ENCODE data around the gene PCGF3.
"Not testable (repeated sequence)": the region's sequence is repeated elsewhere in the genome, so short reads cannot be mapped to it uniquely, and the experiment has no call there.

The PCGF3 gene

DNA sequence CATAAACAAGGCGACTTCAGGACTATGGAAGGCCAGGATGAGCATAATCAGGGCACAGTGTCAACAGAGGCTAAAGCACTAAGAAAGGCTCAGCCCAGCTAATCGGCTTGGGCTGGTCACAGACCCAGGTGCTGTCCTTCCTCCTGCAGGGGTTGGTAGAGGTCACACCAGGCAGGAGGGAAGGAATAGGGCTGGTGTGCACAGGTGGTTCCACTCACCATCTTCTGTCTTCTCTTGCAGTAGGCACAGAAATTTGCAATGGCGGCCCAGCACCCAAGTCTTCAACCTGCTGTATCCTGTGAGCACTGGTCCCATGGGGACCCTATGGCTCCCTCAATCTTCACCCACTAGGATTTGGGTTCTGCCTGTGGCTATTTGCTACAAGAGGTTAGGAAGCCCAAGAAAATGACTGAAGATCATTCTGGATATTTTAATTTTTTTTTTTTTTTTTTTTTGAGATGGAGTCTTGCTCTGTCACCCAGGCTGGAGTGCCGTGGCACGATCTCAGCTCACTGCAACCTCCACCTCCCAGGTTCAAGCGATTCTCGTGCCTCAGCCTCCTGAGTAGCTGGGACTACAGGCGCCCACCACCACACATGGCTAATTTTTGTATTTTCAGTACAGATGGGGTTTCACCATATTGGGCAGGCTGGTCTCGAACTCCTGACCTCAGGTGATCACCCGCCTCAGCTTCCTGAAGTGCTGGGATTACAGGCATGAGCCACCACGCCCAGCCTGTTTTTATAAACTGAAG, 35.6 kb upstream of the PCGF3 start:
- not testable (repeated sequence) for DNase-seq

DNA sequence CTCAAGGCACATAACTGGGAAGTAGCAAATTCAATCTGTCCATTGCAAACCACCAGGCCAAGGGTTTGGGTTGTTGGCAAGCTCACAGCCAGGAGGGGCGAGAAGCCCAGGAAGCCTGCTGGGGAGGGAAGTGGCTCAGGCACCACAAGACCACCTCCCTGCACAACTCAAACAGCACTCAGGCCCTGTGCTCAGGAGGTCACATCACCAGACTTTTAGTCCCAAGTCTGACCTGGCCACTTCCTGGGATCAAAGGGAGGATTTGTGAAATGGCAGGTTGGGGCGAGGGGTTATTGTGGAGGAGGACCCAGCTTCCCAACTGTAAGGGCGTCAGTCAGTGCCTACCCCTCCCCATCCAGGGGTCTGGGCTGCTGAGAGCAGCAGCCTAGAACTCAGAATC, 33.9 kb upstream of the PCGF3 start:
- no peak for DNase-seq

DNA sequence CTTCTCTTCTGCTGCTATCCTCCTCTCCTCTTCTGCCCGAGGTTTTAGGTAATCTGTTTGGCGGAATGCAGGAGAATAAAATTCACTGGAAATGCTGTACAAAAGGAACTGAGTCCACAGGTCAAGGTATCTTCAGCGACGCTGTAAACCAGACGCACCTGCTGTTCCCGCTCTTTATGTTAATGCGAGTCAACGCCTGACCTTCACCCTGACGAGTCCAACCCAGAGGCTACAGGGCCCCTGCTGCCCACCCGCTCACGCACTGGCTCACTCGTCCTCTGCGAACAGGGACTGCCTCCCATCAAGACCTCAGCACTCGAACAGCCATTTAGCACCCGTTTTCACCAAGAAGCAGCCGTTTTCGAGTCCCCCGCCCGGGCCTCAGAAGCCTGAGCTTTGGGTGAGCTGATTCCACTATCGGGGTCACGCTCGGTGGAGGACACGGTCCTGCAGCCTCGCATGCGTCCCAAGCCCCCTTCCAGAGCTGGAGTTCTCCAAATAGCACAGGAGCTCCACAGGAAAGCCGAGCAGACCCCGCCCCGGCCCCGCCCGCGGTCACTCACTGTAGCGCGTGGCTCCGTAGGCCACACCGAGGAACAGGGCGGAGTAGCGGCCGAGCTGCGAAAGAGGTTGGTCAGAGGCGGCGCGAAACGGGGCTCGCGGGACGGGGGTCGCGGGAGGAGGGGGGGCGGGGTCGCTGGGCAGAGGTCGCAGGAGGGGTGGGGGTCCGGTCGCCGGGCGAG, 32.1 kb upstream of the PCGF3 start:
- no peak for DNase-seq

DNA sequence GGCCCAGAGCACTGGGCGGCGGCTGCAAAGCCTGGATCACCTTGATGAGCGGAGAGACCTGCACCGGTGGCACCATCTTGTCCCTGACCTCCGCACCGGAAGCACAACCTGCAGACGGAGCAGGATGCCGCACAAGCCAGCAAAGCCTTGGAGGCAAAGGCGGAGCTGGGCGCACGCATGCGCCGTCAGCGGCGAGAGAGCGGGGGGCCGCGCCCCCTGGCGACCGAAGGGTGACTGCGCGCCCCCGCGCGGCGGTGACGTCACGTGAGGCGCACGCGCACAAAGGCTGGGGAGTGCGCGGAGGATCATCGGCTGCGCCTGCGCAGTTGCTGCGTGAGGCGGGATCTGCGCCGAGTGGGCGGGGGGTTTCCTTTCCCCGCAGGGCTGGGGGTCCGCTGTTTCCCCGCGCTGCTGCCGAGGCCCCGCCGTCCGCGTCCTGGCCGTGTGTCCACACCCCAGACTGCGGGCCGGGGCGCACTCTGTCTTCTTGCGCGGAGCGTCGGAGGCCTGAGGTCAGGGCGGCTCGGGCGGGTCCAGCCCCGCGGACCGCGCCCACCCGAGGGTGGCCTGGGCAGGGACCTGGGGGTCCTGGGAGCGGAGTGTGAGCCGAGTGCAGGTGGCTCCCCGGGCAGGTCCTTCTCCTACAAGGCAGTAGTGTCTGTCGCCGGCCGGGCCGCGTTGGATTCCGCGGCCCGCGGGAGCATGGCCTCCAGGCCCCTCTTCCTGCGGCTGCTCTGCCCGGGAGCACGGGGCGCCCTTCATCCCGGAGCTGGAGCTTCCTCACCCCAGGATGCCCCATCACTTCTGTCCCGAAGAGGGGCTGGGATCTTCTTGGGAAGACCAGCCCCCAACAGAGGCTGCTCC, 31.2 kb upstream of the PCGF3 start, which contains the start of the genes ATP5ME and MYL5:
TSS of gene ATP5ME (minus strand) at position 105 of the 864 bp plus-strand sequence. CDS start at position 76, 29 bp downstream.
TSS of gene MYL5 (plus strand) at position 371 of the 864 bp plus-strand sequence. CDS start 3,485 bp downstream, outside the sequence.
- peak; percentile 97 to 98 for DNase-seq

DNA sequence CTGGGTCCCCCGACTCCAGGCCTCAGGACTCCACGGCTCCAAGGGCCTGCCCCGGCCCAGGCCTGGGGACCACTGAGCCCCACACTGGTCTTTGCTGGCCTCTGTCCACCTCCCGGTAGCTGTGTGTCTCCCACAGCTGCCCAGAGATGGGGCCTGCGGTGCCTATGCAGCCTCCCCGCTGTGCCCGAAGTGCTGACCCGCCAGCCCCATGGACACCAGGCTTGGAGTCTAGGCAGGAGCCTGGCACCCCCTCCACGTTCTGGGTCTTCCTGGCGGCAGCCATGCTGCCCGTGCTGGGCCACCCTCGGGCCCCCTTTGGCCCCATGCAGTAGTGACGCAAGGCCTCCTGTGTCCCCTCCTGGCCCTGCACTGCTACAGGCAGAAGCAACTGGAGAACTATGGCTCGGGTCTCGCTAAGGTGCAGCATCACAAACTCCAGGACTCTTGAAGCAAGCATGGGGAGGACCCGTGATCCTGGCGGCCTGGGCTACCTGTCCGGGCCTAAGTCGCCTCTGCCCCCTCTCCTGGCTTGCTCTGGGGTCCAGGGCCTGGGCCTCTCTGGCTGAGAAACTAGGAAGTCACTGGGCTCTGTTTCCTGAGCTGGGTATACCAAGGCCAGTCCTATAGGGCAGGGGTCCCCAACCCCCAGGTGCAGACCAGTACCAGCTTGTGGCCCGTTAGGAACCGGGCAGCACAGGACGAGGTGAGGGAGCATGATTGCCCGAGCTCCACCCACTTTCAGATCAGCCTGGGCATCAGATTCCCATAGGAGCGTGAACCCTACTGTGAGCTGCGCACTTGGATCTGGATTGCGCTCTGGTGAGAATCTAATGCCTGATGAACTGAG, 30.4 kb upstream of the PCGF3 start:
- DNase-seq = no peak

DNA sequence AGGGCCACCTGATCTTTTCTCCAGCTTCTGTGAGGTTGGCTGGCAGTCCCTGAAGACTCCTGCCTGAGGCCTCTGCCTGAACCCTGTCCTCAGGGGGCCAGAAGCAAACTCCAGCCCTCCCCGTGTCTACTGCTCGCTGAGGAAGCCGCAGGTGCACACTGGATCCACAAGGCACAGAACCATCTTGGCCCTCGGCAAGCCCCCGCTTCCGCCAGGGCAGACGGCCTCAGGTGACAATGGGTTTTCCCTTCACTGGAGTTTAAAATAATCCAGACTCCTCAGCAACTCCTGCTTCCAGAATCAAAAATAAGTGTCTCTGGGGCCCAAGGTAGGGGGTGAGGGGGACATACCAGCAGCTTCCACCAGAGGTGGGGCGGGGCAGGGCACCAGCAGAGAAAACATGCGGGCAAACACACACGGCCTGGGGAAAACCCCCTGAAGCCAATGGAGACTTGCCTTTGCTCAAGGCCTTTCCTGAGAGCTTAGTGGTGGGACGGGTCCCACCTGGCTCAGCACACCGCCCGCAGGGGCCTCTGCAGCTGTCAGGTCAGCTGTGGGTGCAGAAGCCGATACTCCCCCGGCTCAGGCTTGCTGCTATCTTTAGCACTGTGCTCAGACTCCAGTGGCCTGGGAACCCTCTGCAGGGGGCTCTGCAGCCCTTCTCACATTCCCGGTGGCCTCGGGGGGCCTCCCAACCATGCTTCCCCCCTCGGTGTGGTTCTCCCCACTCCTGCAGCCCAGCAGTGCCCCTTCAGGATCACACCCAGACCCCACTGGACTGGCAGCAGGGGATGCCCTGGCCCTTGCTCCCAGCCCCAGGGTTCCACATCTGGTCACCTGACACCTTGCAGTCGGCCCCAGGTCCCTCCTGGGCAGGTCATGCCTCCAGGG, 29.4 kb upstream of the PCGF3 start:
- DNase-seq = no peak

DNA sequence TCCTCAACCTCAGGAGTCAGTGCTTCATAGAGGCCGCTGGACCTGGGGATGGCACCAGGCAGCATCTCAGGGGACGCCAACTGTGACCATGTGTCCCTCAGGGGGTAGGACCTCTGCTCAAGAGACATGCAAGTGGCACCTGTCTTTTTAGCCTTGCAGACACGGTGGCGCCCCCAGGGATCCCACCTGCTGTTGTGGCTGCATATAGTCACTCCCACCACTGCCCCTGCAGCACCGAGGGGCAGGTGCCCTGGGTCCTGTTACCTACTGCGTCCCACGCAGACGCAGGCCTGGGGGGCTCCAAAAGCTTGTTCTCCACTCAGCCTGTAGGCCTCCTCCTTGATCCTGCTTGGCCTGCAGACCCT, 28.8 kb upstream of the PCGF3 start:
- no peak for DNase-seq

DNA sequence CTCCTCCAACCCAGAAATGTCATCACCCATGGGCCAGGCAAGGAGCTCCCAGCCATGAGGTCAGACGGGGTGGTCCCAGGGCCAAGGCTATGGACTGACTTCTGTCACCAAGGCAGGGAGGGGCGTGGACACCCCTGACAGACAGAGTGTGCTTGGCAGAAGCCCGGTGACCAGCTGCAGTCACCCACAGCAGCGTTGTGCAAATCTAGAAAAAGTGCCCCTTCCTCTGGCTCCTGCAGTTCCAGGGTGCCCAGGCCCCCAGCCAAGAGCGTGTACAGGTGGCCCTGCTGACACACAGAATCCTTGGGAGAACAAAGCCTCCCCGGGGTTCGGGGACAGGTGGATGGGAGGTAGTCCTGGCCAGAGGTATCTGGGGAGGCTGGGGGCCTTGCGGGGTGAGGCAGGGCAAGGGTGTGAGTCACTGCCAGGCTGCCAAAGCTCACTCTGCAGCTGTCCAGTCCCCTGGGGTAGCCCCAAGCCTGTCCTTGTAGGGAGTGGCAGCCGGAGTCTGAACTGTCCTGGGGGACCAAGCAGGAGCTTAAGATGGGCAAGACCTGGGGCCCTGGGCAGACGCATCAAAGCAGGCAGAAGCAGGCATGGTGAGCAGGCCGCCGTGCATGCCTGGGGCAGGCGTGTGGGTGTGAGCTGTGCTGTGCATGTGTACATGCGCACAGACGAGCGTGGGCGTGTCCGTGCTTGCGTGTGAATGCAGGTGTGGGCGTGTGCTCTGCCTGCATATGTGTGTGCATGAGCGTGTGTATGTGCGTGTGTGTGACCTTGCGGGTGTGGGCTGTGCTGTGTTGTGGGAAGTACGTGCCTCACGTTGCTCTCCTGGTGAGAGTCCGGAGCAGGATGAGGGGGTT, 28.0 kb upstream of the PCGF3 start:
- peak in 1 of 2 donors; percentile 45 for DNase-seq

DNA sequence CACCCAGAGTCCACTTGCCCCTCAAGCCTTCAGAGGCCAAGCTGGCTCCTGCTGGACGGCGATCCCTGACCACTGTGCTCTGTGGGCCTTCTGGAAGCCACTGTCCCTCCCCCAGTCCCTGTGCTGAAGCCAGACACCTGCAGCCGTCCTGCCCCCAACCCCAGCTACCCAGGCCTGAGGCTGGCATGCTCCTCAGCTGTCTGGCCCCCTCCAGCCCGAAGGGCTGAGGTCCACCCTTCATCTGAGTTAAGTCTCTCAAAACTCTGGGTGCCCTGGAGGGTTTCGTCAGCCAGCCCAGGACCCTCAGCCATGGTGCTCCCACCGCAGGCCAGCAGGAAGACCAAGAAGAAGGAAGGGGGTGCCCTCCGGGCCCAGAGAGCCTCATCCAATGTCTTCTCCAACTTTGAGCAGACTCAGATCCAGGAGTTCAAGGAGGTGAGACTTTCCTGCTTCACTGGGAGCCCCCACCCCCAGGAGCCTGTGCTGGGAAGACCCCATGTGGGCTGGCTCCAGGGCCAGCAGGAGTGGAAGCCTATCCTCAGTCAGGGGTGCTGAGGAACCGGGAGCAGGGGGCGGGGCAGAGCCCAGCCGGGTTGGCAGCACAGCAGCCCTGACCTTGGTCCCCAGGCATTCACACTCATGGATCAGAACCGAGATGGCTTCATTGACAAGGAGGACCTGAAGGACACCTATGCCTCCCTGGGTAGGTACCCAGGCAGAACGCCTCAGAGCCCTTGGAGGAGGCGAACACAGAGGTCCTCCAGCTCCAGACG, 27.1 kb upstream of the PCGF3 start:
- no peak for DNase-seq

DNA sequence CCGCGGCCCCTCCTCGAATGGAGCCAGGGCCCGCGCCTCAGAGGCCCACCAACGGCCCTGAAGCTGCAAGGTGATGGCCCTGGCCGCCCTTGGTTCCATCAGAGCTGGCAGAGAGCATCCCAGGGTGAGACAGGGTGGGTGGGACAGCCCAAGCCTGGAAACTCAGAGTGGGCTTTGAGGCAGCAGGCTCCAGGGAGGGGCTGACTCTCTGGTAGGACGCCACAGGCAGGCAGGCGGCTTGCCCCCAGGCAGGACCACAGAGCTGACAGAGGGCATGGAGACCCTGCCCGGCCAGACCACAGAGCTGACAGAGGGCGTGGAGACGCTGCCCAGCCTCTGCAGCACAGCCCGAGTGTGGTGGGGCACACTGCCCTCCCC, 26.5 kb upstream of the PCGF3 start:
- no peak for DNase-seq

DNA sequence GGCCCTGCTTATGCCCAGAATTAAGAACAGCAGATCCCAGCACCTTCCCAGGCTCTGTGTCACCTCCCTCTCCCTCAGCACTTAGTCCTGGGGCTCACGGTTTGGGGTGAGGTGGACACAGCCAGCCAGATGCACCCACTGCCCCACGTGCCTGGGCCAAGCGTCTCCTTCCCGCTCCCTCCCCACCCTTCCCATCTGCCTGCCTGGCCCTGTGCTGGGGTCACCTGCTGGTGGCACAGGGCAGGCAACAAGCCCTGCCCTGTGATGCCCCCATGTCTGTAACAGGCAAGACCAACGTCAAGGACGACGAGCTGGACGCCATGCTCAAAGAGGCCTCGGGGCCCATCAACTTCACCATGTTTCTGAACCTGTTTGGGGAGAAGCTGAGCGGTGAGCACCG, 26.0 kb upstream of the PCGF3 start:
- no peak for DNase-seq

DNA sequence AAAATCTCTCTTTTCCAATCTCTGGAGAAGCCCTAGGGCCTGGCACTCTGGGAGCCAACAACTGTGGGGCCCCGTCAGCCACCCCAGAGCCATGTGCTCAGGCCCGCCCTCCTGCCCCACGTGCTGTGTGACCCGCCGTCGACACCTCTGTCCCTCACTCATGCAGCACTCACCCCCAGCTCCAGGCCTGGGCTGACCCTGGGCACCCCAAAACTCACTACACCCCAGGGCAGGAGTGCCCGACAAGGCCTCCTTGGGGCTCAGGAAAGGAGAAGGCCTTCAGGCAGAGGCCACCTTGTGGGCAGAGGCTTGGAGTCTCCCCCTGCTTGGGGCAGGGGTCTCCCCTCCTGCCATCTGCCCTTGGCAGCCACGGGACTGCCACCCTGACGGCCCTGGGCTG, 25.5 kb upstream of the PCGF3 start:
- DNase-seq = no peak

DNA sequence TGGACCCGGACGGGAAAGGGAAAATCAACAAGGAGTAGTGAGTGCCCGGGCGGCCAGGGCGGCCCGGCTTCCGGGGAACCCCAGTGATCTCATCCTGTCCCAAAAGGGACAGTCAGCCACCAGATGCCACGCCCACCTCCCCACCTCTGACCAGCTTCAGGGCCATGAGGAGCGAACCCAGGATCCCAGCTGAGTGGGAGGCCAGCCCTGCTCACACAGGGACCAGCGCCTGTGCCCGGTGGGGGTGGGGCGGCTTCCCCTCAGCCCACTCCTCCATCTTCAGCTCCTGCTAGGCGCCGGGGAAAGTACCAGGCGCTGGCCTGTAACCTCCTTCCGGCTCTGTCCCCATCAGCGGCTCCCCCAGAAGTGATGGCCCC, 25.1 kb upstream of the PCGF3 start:
- peak; percentile 23 to 46 for DNase-seq

DNA sequence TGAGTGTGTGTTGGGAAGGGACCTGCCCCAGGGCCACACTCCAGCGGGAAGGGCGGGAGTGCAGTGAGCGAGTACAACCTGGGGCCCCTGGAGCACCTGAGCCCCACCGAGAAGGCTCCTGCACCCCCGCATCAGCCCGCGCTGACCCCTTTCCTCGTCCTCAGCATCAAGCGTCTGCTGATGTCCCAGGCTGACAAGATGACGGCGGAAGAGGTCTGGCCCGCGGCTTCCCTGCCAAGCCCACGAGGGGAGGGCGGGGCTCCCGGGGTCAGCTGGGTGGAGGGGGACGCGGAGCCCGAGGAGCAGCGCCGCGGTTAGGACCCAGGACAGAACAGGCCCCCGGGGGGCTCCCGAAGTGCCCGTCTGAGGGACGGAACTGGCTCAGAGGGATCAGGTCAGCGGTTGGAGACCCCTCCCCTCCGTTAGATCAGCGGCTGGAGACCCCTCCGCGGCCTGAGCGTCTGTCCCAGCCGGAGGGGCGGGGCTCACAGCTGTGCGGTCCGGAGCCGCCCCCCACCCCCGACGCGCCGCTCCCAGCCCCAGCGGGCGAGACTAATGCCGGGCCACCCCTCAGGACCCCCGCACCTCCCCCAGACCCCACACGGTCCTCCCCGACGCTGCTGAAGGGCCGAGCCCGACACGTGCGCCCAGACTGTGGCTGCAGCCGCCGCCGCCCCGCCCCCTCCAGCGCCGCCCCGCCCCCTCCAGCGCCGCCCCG, 24.5 kb upstream of the PCGF3 start:
- peak; percentile 61 to 70 for DNase-seq

DNA sequence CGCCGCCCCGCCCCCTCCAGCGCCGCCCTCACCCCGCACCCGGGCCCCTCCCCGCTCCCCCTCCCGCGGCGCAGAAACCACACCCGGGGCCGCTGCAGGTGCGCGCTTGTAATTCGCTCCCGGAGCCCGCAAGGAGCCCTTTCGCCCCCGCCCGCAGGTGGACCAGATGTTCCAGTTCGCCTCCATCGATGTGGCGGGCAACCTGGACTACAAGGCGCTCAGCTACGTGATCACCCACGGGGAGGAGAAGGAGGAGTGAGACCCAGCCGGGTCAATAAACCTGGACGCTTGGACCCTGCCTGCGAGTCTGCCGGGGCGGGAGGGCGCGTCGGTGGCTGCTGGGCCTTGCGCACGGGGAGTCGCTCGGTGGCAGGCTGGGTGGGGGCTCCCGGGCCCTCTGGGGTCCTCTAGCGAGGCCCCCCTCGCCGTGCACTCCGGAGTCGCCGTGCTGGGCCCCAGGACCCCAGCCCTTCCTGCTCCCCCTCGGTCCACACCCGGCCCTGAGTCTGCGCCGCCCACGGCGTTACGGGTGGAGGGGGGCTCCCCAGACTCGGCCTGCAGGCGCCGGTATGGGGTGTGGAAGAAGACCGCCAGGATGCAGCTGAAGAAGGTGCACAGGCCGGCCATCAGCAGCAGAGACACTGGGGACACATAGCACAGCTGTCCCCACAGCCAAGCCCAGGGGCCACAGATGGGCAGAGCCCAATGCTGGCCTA, 23.7 kb upstream of the PCGF3 start:
- DNase-seq = peak; percentile 42 to 68

DNA sequence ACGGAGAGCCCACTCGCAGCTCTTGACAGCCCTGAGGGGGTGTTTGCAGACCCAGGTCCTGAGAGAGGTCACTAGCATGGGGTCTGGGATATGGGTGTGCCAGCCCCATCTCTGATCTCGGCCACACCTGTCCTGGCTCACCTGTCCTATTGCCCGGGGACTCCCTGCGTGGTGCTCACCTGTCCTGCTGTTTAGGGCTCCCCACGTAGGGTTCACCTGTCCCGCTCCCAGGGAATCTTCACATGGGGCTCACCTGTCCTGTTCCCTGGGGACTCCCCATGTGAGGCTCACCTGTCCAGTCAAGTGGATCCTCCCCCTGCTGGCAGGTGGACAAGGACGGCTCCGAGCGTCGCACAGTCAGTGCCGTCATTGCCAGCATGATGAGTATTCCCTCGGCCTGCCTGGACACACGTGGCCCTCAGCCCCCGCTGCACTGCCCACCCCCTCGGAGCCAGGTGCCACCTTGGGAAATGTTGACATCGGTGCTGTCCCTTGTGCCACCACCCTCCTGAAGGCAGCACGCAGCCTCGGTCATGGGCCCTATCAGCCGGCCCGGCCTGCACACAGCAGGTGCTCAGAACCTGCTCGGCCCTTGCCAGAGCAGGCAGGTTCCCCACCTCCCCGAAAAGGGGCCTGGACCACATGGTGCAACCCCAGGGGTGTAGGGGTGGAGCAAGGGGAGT, 23.0 kb upstream of the PCGF3 start:
- DNase-seq = no peak

DNA sequence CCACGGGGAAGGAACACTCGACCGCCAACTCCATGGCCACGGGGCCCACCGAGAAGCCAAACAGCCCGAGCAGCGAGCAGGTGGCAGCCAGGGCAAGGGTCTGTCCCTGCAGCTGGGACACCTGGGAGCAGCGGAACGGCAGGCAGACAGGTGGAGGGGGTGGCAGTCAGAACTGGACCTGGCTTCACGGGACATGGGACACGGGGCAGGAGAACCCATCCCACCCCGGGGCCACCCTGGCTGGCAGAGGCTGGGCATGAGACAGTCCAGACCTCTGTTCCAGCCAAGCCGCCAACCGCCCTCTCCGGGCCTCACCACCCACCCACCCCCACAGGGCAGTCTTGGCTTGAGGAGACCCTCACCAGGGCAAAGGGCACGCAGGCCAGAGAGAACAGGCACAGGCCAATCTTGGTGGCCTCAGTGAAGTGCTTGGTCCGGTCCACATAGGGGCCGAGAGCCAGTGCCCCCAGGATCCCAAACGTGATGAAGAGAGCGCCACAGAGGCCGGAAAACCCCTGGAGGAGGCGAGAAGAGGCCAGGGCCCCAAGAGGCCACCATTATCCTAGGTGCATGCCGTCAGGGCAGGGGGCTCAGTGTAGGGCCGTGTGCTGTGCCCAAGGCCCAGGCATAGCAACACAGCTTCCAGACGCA, 22.3 kb upstream of the PCGF3 start:
- no peak for DNase-seq
